Suppressor macrophage treated with lipopolysaccharide for 1 hour (primary cell): ENCODE results near the gene ADGRL1.

Source experiments
- DNase-seq, 3 donors: peaks; one replicate each; pipeline ENCODE4 v3.0.0-alpha.2; 2020 to 2022

Gene ADGRL1

DNA sequence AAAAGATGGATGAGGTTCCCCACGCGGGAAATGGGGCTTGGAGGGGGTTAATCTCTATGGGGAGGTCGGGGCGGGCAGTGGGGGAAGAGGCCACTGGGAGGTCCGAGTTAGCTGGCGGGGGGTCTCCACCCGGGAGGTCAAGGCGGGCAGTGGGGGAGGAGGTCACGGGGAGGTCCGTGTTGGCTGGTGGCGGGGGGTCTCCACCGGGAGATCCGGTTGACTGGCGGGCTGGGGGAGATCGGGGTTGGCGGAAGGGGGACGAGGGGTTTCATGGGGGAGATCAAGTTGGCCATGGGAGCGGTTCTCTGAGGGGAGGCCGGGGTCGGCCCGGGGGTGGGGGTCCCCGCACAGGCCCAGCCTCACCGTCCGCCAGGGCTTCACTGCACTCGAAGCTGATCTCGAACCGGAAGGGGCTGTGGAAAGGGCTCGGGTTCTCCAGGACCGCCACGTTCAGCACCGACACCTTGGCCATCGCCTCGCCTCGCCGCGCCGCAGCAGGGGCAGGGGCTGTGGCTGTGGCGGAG is 69.9 kb downstream of the ADGRL1 start:
- DNase-seq = no peak

DNA sequence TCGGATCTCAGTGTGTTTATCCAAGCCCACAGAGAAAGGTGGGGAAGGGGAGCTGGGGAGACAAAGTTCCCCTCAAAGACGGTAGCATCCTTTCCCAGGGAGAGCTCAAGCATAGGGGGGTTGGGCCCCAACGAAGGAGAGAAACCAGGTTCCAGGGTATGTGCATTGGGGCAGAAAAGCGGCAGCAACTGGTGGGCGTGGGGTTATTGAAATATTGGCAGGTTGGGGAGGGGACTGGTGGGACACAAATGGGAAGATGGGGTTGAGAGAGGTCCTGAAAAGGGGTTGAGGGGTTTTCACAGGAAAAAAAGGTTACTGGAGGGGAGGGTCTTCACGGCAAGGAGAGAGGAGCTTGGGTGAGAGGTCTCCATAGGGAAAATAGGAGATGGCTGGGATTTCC is 70.6 kb downstream of the ADGRL1 start:
- DNase-seq = no peak

DNA sequence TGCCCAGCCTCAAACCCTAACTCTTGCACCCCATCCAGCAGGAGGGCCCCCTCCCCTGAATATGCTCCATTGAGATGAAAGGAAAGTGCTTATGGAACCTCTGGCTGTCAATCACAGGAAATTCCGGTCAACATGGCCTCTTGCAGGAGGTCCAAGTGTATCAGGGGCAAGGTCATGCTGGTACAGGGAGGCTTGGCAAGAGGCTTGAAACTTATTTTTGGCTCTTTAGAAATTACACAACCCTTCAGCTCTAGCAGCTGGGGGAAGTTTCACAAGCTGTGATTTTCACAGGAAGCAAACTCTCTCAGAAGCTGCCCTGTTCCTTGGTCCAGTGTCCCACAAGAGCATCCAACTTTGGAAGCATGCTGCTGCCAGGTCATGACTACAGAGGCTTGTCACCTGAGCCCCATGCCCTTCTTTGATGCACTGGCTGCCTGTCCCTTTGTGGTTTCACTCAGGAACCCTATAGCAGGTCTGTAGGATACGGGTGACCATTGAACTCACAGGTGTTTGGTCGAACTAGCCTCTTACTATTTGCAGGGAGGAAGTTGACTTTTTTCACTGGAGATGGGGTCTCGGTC is 78.0 kb downstream of the ADGRL1 start:
- DNase-seq = peak; percentile 82 to 91 (median 89)

DNA sequence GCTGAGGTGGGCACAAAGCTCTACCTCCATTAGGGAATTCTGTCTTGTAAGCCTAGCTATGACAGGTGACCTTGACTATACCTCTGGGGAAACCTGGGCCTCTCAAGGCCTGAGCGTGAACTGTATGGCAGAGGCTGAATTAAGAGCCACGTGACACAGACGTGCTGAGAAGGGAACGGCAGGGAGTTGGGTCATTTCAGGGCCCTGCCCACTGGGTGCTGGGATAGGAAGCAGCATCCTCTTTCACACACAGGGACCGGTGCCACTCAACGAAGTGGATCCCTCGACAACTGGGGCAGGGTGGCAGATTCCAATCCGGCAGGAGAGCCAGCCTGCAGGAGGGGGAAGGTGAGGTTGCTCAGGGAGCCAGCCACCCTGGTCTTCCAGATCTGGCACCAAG is 78.8 kb downstream of the ADGRL1 start:
- DNase-seq = peak; percentile 68 to 75 (median 71)

DNA sequence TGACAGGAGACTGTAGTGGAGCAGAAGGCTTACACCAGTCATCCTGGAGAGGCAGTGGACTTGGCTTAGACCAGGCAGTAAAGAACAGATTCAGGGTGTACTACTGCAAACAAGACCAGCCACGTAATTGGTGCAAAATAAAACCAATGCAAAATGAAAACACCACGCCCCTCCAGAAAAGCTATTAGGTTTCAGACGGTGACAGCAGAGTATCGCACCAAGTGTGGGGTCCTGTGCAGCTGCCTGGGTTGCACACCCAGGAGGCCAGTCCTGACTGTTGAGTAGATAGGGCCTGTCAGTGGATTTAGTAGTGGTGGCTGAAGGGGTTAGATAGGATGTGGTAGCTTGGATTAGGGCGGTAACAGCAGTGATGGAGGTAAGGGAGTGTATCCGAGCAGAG is 83.0 kb downstream of the ADGRL1 start:
- no peak for DNase-seq

DNA sequence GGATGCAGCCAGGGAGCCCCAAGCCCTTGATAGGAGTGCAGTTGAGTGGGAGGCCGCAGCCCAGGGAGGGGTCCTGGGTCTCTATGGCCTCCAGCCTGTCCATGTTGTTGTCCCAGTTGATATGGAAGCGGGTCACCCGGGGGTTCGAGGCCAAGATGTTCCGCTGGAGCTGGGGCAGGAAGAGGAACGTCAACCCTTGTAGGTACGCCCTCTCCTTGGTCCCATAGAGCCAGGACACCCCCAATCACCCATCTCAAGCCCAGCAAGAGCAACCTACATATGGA is 85.5 kb downstream of the ADGRL1 start:
- no peak for DNase-seq

DNA sequence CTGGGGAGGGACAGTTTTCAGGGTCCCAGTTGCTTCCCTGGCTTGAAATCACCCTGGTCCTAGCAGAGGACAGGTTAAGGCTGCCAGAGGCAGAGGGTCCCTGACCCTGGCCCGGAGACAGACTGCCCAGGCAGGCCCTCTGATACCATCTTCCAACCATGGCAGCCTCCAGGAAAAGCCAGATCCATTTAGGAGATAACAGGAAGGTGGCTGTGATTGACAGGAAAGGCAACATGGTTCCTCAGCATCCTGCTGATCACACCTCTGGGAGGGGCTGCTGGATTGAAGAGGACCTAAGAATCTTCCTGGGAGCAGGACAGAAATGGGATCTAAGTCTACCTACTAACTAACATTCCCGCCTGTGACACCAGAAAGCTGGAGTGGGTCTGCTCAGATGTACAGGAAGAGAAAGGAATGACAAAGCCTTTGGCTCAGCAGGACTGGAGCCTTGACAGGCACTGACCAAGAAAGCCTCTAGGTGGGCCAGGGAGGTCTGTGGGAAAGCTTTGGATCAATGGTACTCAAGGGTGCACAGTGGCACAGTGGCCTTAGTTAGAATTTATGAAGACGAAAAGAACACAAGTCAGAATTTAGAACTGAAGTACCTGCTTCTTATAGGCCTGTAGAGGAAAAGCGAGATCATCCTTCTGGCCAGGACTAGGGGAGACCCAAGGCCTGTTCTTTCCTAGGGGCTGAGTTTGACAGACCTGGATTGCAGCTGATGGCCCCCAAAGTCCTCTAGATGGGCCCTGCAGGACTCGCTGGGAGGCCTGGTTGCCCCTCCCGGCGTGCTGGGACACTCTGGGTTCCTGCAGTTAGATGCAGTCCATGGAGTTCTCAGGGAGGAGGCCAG is 86.1 kb downstream of the ADGRL1 start:
- DNase-seq = no peak

DNA sequence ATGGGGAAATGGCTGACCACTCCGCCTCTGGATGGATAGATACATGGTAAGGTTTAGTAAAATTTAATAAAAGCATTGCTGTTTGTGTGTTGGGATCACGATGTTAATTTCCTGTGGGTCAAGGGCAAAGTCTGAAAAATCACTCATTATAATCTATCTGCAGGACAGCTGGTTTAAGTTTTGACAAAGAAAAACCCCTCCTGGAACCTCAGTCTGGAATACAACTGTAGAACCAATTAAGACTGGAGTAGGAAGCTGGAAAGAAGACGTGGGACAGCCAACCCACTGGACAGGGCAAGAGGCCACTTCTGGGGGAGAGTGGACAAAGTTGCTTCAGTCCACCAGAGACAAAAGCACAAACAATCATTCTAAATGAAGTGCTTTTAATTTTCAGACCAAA is 86.8 kb downstream of the ADGRL1 start:
- DNase-seq = no peak

DNA sequence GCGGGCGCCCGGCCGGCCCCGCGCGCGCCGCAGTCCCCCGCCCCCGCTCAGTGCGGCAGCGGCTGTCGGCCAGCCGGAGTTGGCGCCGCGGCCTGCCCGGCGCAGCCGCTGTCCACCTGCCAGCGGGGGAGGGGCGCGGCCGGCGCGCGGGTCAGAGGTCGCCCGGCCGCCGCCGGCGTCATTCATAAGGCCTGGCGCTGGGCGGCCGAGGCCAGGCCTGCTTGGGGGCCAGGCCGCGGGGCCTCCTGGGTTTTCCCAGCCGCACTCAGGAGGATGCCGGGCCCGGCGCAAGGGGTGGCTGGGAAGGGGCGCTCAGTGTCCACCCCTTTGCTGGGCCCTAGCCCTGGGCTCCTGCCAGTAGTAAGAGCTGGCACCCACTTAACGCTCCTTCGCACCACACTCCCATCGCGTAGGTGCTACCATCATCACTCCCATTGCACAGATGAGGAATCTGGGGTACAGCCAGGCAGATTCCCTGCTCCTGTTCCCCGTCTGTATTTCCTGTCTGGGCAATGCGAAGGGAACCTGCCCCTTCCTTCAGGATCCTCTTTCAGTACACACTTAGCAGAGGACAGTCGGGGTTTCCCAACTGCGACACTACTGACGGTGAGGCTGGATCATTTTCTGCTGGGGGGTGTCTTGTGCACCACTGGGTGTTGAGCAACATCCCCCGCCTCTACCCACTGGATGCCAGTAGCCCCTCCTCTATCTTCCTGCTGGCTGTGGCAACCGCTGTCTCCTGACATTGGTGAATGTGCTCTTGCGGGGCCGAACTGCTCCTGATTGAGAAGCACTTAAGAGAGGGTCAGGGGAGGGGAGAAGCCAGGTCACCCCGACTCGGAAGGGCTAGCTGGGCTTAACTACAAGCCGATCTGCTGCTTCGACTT is 87.6 kb downstream of the ADGRL1 start:
- peak; percentile 94 to 98 (median 95) for DNase-seq

DNA sequence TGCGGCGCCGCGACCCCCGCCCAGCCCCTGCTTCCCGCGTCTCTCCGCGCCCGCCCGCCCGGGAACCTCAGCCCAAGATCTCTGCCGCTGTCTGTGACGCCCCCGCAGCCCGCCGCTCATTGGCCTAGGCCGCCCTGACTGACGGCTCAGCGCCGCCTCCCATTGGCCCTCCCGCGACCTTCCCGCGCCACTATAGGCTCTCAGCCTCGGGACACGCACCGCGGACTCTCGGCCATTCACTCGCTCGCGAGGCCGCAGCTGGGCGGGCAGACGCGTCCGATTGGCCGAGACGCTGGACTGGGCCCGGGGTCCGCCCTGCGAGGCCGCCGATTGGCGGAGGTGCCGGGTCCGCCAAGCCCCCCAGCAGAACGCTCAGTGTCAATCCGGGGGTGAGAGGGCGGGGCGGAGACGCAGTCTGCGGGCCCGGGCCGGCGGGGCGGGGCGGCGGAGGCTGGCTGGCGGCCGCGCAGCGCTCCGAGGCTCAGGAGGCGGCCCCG is 88.3 kb downstream of the ADGRL1 start, which contains the start of gene PRKACA:
PRKACA (minus strand) TSS at position 95 of the 497 bp plus-strand sequence. CDS start 215 bp downstream, outside the sequence.
- peak; percentile 99 for DNase-seq

DNA sequence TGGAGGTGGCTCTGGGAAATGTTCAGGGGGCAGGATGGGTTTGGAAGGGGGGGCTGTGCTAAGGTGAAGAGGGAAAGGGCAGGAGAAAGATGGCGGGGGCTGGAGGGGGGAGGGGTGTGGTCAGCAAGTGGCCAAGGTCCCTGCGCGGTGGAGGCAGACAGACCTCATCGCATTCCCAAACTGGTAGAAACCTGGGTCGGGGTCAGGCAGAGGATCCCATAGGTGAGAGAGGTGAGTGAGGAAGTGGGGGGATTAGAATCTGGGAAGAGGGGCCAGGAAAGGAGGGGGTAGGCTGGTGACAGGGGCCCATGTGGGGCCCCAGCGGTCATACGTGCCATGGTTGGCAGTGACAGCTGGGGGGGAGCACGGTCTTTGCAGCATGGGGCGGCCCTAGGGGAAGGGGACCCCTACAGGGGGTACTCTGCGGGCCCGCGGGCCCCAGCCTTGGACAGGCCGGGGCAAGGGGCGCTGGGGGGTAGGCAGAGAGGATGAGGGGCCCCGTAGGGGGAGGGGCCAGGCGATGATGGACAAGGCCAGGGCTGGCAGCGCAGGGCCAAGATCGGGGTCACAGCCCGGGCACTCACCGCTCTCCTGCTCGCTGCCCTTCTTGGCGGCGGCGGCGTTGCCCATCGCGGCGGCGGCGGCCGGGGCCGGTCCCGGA is 88.9 kb downstream of the ADGRL1 start:
- no peak for DNase-seq

DNA sequence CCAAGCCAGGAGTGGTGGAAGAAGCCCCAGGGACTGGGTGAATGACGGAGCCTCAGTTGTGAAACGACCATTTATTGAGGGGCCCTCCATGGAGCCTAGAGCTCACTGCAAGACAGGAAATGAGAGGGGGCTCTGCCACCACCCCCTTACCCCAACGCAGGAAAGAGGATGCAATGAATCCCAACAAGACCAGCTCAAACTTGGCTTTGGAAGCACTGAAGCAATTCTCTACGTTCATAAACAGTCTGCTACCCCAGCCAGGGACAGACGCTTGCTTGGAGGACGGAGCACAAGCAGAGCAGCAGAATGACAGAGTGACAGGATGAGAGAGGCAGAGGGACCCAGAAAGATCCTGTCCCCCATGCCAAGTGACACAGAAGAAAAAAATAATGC is 89.4 kb downstream of the ADGRL1 start:
- no peak for DNase-seq

DNA sequence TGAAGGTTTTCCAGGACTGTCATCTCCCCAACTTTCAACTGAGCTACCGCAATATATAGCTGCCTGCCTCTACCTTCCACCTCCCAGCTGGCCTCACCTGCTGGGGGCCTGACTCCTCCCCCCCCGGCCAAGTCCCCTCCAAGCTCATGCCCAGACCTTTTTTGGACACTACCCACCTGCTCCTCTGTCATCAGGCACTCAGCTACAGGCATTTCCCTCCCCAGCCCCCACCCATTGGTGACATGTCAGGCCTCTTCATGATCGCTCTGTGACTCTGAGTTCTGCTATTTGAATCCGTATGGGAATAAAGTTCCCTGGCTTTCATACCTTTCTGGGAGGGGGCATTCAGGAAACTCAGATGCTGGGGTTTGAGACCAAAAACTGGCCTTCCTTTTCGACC is 90.2 kb downstream of the ADGRL1 start:
- DNase-seq = peak in 1 of 3 donors; percentile 37

DNA sequence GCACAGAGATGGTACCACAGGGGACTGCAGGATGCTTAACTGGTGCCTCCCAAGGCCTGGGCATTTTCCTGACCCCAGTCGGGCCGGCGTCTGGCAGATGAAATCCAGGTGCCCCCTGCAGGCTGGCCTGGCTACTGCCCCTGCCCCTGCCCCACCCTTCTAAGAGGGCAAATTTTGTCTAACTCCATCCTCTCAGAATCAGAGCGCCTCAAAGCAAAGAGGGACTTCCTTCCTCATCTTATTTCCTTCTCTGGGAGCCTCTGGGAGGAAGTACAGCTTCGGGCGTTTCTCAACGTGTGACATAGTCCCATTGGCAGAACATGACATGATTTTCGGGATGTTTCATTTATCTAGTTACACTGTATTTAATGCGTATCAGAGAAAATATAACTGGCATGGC is 91.1 kb downstream of the ADGRL1 start:
- peak; percentile 81 to 93 (median 89) for DNase-seq

DNA sequence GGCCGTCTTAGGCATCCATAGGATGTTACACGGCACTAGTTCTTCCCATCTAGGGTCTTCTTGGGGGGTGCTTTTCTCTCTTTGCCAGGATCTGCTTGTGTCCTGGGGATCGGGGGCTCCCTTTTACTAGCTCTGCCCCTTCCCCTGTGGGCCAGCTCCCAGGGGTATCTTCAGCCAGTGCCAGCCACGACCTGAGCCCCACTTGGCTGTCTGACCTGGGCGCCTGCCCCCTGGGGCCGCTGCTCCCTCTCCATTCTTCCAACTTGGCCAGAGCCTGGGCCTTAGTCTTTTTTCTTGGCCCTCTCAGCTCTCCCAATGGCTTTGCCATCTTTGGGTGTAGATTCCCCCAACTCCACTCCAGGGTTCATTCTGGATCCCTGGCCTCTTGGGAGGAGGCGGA is 91.5 kb downstream of the ADGRL1 start:
- DNase-seq = no peak

DNA sequence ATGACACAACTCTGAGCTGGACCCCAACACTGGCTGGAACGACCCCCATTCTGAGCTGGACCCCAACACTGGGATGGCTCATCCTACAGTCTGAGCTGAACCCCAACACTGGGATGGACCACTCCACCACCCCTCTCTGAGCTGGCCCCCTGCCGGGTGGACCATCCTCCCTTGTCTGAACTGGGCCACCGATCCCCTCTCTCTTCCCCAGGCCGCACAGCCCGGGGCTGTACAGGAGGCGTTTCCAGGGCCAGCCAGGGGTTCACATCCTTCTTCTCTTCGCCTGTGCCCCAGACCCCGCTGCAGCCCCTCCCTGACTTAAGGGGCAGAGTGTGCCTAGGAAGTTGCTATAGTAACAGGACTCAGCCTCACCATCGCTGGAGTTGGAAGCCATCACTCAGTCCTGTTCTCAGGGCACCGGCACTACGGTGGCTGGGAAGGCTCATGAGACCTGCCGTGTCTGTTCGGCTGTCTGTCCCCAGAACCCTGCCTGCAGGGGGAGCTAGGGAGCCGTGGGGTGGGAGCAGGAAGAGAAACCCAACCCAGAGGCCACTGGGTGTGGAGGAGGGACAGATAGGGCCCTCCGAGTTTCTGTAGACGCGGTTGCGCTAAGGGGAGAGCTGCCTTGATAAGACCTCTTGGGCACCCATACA is 92.1 kb downstream of the ADGRL1 start:
- DNase-seq = peak; percentile 56 to 80 (median 63)

DNA sequence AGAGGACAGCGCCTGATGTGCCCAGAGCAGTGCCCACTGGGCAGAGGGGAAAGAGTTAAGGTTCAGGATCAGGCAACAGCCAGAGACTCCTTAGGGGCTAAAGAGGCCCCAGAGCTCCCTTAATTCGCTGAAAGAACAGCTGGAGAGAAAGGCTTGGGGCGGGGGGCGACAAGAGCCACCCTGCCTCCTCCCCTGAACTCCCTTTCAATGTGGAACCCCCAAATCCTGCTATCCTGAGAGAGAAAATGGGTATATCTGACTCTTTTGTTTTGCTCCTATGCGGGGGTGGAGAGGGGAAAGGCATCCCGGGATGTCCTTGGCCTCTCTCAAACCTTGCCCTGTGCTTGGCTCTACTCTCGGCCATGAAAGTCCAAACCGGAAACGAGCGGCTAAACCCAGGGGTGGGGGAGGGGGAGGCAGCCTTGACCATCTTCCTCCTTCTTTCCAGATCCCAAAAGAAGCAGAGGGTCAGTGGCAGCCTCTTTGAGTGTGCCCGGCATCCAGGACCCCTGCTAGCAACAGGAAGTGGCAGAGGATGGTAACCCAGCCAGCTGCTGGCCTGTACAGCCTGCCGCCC is 93.1 kb downstream of the ADGRL1 start:
- no peak for DNase-seq

DNA sequence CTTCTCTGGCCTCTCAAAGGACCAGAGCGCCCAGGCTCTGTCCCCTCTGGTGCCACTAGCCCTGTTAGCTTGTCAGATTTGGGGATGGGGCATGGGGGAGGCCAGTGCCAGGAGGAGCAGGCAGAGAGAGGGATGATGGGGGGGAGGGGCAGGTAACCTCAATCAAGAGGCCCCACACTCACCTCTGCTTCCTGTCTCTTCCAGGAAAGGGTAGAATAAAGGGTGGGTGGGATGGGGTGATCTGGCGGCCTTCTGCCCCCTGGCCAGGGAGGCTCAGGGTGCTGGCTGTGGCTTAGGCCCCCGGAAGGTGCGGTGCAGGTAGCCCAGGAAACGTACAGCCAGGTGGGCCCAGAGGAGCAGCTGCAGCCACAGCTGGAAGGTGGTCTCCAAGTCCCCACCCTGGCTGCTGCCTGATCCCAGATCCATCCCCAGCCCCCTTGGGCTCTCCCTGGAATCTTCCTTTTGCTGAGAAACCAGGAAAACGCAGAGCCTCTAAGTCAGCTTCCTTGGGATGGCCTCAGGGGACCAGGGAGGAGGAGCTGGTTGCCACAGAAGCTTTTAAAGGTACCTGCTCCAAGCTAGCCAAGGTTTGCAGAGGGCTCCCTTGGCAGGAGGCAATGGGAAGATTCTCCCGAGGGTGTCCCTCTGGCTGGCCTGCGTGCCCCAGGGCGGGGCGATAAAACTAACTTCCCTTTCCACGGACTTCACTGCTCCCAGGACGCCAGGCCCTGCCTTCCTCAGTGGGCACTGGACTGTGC is 93.7 kb downstream of the ADGRL1 start:
- DNase-seq = peak; percentile 33 to 62 (median 47)

DNA sequence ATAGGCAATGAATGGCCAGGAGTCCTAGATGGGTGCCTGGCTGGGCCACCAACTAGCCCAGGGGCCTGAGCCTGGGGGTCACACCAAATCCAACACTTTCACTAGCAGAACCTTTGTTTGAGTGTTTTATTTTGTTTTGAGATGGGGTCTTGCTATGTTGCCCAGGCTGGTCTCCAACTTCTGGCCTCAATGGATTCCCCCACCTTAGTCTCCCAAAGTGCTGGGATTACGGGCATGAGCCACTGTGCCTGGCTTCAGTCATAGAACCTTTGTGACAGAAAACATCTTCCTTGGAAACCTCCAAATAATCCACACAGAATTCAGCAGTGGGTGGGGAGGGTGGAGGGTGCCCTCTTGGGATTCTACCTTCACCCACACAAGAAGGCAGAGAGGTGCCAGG is 94.5 kb downstream of the ADGRL1 start:
- no peak for DNase-seq

DNA sequence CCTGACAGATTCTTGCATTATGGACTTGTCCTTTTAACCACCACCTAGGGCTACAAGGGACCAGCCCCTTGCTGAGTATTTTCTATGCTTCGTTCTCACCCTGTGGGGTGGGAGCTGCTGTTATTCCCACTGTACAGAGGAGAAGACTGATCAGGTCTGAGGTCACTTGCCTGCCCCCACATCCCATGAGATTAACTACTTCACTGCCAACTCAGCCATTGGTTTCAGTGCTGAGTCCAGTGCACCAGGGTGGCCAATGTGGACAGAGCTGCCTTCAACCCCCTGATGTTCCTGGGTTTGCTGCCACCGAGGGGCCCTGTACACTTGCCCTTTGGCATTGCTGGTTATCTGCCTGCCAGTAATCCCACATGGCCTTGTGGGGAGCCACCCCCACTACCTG is 95.3 kb downstream of the ADGRL1 start:
- DNase-seq = no peak
